Esophagus muscularis mucosa (tissue), 4 donors: Measurements from ENCODE around the gene ODR4. TPM values are rescaled to one million over a fixed set of nuclear protein-coding genes. Genes with fewer than 3 reads are reported as not detected.
"Not testable (repeated sequence)": the region's sequence is repeated elsewhere in the genome, so short reads cannot be mapped to it uniquely, and the experiment has no call there.

ENCODE experiments used
- DNase-seq: peaks from one replicate; pipeline ENCODE4 v3.0.0-alpha.2; 2017; ENCODE audit errors: extremely low spot score
- H3K27ac ChIP-seq, 4 donors: fragments of 200-600 bp; sonication (generic); replicated peaks in 1 of 4; 1 replicate in 3 of 4; 2 replicates in 1 of 4; pipeline ENCODE4 v1.5.1; 2016 to 2019; ENCODE audit warnings: mild to moderate bottlenecking in 1 of 4
- H3K27me3 ChIP-seq, 4 donors: fragments of 200-600 bp; sonication (generic); one replicate each; pipeline versions ENCODE4 v1.5.1 to v1.6.0; 2016 to 2019
- H3K36me3 ChIP-seq, 4 donors: fragments of 200-600 bp; sonication (generic); one replicate each; pipeline ENCODE4 v1.5.1; 2016 to 2019
- H3K4me1 ChIP-seq, 4 donors: fragments of 200-600 bp; sonication (generic); one replicate each; pipeline ENCODE4 v1.5.1; 2016 to 2019
- H3K4me3 ChIP-seq, 4 donors: fragments of 200-600 bp; sonication (generic); 1 replicate in 2 of 4; 2 replicates in 2 of 4; pipeline ENCODE4 v1.5.1; 2016 to 2019; ENCODE audit warnings: mild to moderate bottlenecking in 4 of 4, moderate library complexity in 1 of 4
- H3K9me3 ChIP-seq, 4 donors: fragments of 200-600 bp; sonication (generic); 1 replicate in 3 of 4; 2 replicates in 1 of 4; pipeline ENCODE4 v1.5.1; 2016 to 2019
- CTCF ChIP-seq, 3 experiments: fragments of 200-600 bp in 2 of 3; fragments of 450-650 bp in 1 of 3; sonication (generic) in 2 of 3; IDR thresholded peaks; one replicate each; pipeline ENCODE4 v1.5.1; 2017 to 2019; ENCODE audit warnings: antibody characterized with exemption in 3 of 3, mild to moderate bottlenecking in 2 of 3, moderate library complexity in 1 of 3
- EP300 ChIP-seq: sonication (generic); formaldehyde crosslinking; IDR thresholded peaks from one replicate; pipeline ENCODE4 v1.6.1; 2017; ENCODE audit warnings: antibody characterized with exemption
- POLR2A ChIP-seq: fragments of 450-650 bp; IDR thresholded peaks from one replicate; pipeline ENCODE4 v1.6.1; 2017; ENCODE audit warnings: antibody characterized with exemption, moderate library complexity, mild to moderate bottlenecking, low read depth
- POLR2AphosphoS5 ChIP-seq, 2 donors: sonication (generic); formaldehyde crosslinking; IDR thresholded peaks; one replicate each; pipeline ENCODE4 v1.6.1; 2017; ENCODE audit warnings: antibody characterized with exemption in 2 of 2
- WGBS: methylation state at CpG from one replicate; pipeline ENCODE4 v1.1.5; 2018; 5-methylcytosine and 5-hydroxymethylcytosine counted together
- intact Hi-C: fragments of 100-400 bp; cut with DNase I; formaldehyde crosslinking; loops from one replicate; pipeline ENCODE4 v1.15.1; 2023
- total RNA-seq, 4 donors: library from RNA; depleted of rRNA; stranded (reverse); fragments of >200 nt; gene quantifications; one replicate each; pipeline versions ENCODE4 v1.1.0 to v1.2.1, GENCODE V29; 2016

Gene ODR4
- total RNA-seq, 4 donors from 2014 or later, result 8.4 to 14.9 (median 11.8) TPM

GRCh38 chr1:186386725-186387383 lies 11.2 kb downstream of the ODR4 start:
- H3K36me3 ChIP-seq, result peaks cover 47 to 87% (median 53%) of the 10 kb centered on the region in 4 donors

GRCh38 chr1:186390925-186391324 lies 15.3 kb downstream of the ODR4 start:
- H3K9me3 ChIP-seq, result no peaks in the 10 kb centered on the region
- no peak overlapping the region for H3K27ac ChIP-seq
- 97% methylated on average over 1 of the region's 1 CpG for WGBS
- intact Hi-C loops, result no loop called here
- H3K4me3 ChIP-seq, result no peak overlapping the region
- DNase-seq, result no peak
- peaks cover 47 to 87% (median 72%) of the 10 kb centered on the region in 4 donors for H3K36me3 ChIP-seq
- TF ChIP-seq POLR2AphosphoS5 (IDR thresholded peaks at IDR 0.05) (no peak), CTCF (IDR thresholded peaks at IDR 0.05) (no peak), EP300 (no peak), POLR2A (no peak)
- no peaks in the 10 kb centered on the region for H3K27me3 ChIP-seq
- H3K4me1 ChIP-seq, result no peaks in the 10 kb centered on the region

More at GRCh38 chr1:186386725-186387383, 11.2 kb downstream of the ODR4 start:
- Histone ChIP-seq H3K9me3 (no peaks in the 10 kb centered on the region), H3K4me3 (no peak overlapping the region), H3K27ac (no peak overlapping the region), H3K4me1 (no peaks in the 10 kb centered on the region), H3K27me3 (no peaks in the 10 kb centered on the region)
- TF ChIP-seq POLR2AphosphoS5 (IDR thresholded peaks at IDR 0.05) (no peak), CTCF (IDR thresholded peaks at IDR 0.05) (no peak), POLR2A (no peak), EP300 (no peak)
- 92% methylated on average over 3 of the region's 3 CpGs for WGBS
- intact Hi-C loops, result loop anchor here (5.0 kb wide), 1 partner anchor 35 kb away; no protein-coding TSS in a partner anchor
- no peak for DNase-seq

GRCh38 chr1:186391841-186392240 lies 16.2 kb downstream of the ODR4 start:
- no peak overlapping the region for H3K4me3 ChIP-seq
- TF ChIP-seq POLR2AphosphoS5 (IDR thresholded peaks at IDR 0.05) (no peak), POLR2A (no peak), CTCF (IDR thresholded peaks at IDR 0.05) (no peak), EP300 (no peak)
- H3K27me3 ChIP-seq, result no peaks in the 10 kb centered on the region
- no peak for DNase-seq
- H3K27ac ChIP-seq, result no peak overlapping the region
- no peaks in the 10 kb centered on the region for H3K4me1 ChIP-seq
- H3K36me3 ChIP-seq, result peaks cover 51 to 93% (median 75%) of the 10 kb centered on the region in 4 donors
- intact Hi-C loops, result no loop called here
- H3K9me3 ChIP-seq, result no peaks in the 10 kb centered on the region
- 90% methylated on average over 4 of the region's 4 CpGs for WGBS

- 97% methylated on average over 6 of the region's 6 CpGs for WGBS
- H3K36me3 ChIP-seq, result peaks cover 53 to 97% (median 75%) of the 10 kb centered on the region in 4 donors
These were observed 17.1 kb downstream of the ODR4 start for GRCh38 chr1:186392711-186393110.

GRCh38 chr1:186401446-186401845 lies 25.8 kb downstream of the ODR4 start:
- not testable (repeated sequence) for DNase-seq, H3K4me1 ChIP-seq, H3K27me3 ChIP-seq, H3K9me3 ChIP-seq, H3K4me3 ChIP-seq, H3K27ac ChIP-seq
- peaks cover 24 to 79% (median 49%) of the 10 kb centered on the region in 4 donors for H3K36me3 ChIP-seq
- intact Hi-C loops, result loop anchor here (10.0 kb wide), 1 partner anchor 583 kb away; no protein-coding TSS in a partner anchor
- WGBS, result 98% methylated on average over 2 of the region's 2 CpGs

More at GRCh38 chr1:186392711-186393110, 17.1 kb downstream of the ODR4 start:
- H3K4me1 ChIP-seq, H3K9me3 ChIP-seq, H3K4me3 ChIP-seq, H3K27me3 ChIP-seq, H3K27ac ChIP-seq, intact Hi-C loops, DNase-seq: not testable (repeated sequence)
